NCI-H1417 (cell line): Measurements from ENCODE around the gene MEFV.
"Not testable (repeated sequence)": the region's sequence is repeated elsewhere in the genome, so short reads cannot be mapped to it uniquely, and the experiment has no call there.

Source experiments
- DNase-seq, 3 experiments: peaks; one replicate each; lab custom pipeline; 2025; lab: John Stamatoyannopoulos, UW

Gene MEFV

DNA sequence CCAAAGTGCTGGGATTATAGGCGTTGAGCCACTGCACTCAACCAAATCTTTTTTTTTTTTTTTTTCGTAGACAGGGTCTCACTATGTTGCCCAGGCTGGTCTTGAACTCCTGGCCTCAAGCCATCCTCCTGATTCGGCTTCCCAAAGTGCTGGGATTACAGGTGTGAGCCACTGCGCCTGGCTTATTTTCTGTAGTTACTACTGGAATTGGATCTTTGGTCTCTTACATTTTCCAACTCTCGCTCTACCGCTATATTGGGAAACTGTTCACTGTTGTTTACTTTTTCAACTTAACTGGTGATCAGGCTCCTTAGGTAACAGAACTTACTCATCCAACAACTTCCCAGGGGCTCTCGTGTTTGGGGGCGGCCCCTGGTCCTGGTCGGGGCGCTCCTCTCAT lies 35.6 kb downstream of the MEFV start:
- no peak for DNase-seq

DNA sequence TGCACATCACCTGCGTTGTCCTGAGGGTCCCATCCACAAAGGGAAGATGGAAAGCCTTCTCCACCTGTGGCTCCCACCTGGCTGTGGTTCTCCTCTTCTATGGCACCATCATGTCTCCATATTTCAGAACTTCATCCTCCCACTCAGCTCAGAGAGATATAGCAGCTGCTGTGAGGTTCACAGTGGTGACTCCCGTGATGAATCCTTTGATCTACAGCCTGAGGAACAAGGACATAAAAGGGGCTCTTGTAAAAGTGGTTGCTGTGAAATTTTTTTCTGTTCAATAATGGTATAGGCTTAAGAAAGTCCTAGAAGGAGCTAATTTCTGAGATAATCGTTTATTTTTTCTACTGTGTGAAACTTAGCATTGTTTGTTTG lies 40.2 kb downstream of the MEFV start:
- DNase-seq, result no peak

DNA sequence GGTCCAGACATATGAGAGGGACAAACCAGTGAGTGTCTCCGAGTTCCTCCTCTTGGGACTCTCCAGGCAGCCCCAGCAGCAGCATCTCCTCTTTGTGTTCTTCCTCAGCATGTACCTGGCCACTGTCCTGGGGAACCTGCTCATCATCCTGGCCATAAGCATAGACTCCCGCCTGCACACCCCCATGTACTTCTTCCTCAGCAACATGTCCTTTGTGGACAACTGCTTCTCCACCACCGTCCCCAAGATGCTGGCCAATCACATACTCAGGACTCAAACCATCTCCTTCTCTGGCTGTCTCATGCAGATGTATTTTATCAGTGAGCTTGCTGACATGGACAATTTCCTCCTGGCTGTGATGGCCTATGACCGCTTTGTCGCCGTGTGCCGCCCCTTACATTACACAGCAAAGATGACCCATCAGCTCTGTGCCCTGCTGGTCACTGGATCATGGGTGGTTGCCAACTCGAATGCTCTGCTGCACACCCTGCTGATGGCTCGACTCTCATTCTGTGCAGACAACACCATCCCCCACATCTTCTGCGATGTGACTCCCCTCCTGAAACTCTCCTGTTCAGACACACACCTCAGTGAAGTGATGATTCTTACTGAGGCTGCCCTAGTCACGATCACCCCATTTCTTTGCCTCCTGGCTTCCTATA lies 40.7 kb downstream of the MEFV start:
- DNase-seq, result no peak

DNA sequence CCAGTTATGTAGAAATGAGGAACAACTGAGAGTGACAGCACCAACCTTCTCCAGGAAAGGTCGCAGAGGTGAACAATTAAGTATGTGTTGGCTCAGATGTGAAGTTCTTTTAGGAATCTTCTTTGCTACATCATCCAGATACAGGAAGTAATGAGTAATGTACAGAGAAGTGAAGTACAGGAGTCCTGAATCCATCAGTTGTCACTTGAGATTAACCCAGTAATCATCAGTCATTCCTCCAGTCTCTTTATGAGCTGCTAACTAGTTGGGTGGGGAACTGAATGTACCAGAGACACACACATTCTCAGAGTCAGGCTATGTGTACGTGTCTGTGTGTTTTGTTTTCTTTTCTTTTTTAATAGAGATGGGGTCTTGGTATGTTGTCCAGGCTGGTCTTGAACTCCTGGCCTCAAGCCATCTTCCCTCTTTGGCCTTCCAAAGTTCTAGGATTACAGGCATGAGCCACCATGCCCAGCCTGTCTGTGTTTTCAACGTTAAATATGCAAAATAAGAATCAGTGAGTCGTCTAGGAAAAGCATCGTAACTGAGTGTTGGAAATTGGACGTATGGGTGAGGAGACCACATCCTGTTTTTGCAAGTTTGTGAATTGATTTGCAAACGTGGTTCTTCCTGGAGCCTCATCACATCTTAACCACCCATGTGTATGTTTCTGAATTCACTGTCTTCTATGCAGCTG lies 41.4 kb downstream of the MEFV start:
- no peak for DNase-seq

DNA sequence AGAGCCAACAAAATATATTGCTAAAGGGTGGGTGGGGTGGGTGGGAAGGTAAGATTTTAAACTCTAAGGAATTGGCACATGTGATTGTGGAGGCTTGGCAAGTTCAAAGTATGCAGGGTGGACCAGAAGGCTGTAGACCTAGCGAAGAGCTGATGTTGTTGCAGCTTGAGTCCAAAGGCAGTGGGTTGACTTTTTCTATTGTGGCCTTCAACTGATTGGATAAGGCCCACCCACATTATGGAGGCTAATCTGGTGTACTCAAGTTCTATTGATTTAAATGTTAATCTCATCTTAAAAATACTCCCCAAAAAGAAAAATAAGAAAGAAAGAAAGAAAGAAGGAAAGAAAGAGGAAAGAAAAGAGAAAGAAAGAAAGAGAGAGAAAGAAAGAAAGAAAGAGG lies 43.9 kb downstream of the MEFV start:
- no peak for DNase-seq

DNA sequence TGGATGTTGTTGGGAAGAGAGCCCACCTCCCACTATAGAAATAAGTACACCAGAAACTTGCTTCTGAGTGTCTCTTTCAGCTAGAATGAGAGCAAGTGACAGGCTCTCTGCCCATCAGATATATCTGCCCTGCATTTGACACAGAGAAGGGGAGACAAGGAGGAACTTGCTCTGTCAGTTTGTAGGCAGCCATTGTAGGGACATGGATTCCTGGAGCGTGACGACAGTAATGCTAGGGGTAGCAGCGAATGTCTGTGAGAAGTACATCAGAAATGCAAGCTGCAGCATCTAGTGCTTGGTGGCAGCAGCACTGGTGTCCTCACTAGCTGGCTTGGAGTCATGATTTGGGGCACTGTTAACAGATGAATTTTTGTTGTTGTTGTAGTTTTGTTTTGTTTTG lies 44.4 kb downstream of the MEFV start:
- DNase-seq, result no peak

DNA sequence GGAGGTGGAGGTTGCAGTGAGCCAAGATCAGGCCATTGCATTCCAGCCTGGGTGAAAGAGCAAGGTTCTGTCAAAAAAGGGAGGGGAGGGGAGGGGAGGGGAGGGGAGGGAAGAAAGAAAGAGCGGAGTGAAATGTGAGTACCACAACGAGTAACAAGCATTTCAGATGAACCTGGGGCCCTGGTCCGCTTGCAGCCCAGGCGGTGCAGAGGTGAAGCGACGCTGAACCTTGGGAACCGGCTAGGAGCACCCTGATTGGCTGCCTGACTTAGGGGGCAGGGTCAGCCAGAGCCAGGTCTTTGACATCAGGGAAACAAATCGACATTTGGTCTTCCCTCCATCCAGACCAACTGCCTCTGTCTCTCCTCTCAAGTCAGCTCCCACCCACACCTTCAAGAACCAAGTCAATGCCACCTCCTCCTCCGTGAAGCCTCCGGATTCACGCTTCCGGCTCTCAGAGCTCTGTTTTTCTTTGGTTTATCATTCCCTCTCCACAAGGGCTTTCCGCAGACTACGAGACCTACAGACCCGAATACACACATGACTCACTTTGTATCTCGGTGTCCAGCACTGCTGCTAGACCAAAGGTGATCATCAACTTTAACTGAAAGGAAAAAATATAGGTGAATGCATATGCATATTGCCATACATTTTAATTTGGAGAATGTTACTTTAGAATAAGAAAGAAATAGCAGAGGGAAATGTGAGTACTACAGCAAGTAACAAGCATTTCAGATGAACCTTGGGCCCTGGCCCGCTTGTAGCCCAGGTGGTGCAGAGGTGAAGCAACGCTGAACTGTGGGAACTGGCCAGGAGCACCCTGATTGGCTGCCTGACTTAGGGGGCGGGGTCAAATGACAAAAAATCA lies 49.1 kb downstream of the MEFV start:
- no peak for DNase-seq

DNA sequence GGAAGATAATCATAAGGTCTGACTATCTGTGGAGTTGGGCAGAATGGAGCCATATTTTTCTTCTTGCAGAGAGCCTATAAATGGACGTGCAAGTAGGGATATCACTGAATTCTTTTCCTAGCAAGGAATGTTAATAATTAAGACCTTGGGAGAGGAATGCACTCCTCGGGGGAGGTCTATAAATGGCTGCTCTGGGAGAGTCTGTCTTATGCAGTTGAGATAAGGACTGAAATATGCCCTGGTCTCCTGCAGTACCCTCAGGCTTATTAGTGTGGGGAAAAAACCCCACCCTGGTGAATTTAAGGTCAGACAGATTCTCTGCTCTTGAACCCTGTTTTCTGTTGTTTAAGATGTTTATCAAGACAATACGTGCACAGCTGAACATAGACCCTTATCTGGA lies 50.5 kb downstream of the MEFV start:
- not testable (repeated sequence) for DNase-seq

DNA sequence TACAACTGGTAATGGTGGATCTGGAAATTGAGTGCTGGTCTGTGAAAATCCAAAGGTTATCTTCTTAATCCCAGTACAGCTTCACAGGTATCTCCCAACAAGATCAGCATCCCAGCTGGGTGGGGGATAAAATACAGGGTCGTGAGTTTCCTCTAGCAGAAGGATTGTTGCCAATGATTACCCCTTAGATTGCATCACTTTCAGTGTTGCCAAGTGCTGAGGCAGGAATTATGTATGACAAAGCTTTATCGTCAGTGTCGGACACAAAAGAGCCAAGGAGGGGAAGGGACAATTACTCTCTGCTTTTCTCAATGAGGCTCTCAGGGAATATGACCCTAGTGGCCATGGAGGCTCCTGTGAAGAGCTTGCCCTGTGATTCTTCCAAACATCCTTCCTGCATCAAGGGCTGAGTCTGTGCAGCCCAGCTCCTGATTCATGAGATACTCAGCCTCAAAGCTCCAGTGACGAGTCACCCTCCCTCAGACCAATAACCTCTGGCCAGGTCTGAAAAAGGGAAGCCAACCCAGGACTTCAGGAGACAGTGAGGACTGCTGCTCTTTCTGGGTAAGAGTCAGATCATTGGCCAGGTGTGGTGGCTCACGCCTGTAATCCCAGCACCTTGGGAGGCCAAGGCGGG lies 53.4 kb downstream of the MEFV start:
- no peak for DNase-seq

DNA sequence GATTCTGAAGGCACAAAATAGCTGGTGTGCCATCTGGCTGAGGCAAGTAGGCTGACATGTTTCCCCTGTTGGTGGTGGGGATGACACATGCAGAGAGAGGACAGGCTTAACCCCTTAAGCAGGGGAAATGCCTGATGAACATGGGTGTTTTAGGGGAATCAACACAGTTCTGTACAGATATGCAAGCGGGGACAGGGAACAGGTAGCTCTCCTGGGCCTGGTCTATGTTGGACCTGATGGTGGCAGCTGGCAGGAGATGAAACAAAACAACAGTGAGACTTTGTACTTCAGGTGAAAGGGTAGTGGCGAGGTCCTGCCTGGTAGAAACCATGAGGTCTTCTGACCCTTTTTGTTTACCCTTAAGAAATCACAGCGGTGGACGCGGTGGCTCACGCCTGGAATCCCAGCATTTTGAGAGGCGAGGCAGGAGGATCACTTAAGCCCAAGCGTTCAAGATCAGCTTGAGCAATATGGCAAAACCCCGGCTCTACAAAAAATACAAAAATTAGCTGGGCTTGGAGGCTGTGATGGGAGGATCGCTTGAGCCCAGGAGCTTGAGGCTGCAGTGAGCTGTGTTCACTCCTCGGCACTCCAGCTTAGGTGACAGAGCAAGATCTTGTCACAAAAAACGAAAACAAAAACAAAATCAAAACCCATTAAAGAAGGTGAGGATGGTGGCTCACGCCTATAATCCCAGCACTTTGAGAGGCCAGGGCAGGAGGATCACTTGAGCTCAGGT lies 57.9 kb downstream of the MEFV start:
- no peak for DNase-seq

DNA sequence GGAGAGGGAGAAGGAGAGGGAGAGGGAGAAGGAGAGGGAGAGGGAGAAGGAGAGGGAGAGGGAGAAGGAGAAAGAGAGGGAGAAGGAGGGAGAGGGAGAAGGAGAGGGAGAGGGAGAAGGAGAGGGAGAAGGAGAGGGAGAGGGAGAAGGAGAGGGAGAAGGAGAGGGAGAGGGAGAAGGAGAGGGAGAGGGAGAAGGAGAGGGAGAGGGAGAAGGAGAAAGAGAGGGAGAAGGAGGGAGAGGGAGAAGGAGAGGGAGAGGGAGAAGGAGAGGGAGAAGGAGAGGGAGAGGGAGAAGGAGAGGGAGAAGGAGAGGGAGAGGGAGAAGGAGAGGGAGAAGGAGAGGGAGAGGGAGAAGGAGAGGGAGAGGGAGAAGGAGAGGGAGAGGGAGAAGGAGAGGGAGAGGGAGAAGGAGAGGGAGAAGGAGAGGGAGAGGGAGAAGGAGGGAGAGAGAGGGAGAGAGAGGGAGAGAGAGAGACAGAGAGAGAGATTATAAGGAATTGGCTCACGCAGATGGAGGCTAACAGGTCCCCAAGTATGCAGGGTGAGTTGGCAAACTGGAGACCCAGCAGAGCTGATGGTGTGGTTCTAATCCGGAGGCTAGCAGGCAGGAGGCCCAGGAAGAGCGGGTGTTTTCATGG lies 58.6 kb downstream of the MEFV start:
- not testable (repeated sequence) for DNase-seq

DNA sequence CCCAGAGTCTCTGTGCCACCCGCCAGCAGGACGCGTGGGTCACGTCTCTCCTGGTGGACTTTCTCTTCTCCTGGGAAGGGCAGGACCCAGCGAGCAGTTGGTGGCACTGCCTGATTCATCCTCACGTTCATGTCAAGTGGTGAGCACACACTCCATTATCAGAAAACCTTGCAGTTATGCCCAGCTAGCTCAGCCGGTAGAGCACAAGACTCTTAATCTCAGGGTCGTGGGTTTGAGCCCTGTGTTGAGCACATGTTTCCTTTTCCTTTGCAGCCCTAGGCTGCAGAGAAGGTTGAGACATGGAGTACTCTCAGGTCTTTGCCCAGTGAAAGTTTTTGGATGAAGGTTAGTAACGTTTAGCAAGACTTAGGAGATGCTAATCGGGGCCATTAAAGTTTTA lies 60.5 kb downstream of the MEFV start:
- DNase-seq, result no peak

DNA sequence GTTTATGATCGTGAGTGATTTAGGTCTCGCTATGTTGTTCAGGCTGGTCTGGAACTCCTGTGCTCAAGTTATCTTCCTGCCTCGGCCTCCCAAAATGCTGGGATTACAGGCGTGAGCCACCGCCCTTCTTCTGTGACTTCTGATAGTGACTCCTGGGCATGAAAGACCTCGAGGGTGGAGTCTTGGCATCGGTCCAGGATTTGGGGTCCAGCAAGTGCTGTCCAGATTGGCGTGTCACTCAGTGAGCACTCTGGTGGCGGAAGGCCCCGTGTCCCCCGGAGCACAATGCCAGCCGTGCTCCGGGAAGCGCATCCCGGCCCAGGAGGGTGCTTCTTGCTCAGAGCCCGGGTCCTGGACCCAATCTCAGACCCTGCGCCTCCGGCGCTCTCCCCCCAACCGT lies 61.6 kb downstream of the MEFV start:
- DNase-seq, result no peak

DNA sequence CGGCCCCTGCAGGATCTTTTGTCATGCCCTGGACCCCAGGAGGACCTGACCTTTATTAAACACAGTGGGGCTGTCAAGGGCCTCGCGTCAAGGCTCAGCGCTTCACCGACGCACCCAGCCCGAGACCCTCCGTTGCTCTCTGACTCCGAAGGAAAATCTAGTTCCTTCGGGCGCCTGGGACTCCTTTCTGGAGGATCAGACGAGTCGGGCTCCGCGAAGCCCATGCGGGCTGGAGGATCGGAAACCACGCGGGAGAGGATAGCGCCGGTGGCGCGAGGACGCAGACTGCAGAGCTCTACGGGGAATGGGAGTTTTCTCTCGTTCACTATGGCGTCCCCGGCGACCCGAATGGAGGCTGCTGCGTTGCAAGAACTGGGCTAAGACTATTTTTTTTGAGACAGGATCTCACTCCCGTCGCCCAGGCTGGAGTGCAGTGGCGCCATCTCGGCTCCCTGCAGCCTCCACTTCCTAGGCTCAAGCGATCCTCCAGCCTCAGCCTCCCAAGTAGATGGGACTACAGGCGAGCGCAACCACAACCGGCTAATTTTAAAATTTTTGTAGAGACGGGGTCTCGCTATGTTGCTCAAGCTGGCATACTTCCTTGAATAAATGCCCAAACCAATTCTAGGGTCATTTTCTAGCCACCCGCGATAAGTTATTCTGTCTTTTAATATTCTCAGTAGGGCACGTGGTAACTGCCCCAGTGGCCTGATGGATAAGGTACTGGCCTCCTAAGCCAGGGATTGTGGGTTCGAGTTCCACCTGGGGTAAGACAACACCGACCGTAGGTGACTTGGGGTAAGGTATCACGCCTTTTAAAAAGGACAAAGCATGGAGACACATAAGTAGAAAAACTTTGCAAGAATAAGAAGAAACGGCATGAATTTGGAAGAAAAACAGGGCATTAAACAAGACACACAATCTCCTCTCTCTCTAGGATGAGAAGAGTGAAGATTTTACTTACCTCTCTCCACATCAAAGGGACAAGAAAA lies 62.9 kb downstream of the MEFV start:
- DNase-seq, result no peak

DNA sequence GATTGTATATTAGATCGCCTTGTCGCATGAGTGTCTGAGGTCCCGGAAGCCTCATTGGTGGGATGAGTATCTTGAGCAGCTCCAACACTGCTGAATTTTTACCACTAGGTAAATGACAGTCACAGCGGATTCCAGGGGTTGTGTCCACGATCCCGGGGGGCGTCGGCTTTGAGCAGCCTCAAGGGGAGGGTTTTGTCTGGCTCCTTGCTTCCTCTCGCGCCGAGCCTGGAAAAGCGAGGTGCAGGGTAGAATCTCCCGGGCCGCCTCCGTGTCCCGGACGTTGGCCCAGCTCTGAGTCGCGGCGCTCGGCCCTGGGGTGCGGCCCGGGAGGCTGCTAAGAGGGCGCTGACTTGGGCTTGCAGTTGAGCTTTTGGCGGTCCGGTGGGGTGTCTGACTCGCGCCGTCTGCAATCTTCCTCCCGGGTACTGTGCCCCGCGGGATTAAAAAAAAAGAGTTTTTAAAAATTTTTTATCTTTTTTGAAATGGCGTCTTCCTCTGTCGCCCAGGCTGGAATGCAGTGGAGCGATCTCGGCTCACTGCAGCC lies 63.9 kb downstream of the MEFV start:
- no peak for DNase-seq
